ENCODE results near the gene THSD7A.

DNA sequence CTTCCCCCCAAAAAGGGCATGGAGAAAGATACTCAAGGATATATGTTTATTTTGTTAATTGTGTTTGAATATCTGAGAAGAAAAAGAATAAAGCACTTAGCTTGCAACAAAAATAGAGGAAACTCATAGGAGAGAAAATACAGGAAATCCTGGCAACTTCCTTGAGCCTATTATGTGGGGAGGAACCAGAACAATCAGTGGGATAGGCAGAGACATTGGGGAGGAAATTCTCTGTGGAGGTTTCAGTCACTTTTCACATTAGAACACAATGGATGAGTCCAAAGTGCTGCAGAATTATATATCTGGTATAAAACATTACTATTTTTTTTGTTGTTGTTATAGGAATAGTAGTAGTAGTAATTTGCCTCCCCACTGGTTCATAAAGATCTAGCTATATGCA is 240.1 kb downstream of the THSD7A start:
- TF ChIP-seq POLR2AphosphoS5 (IDR thresholded peaks at IDR 0.05; ENCODE audit: borderline replicate concordance, low read depth, low read length) (no peak), EZH2 (IDR thresholded peaks at IDR 0.05) (no peak)

Measured in SK-N-MC (cell line).